EH (cell line): ENCODE results near the gene TUSC2.
"Not testable (repeated sequence)": the region's sequence is repeated elsewhere in the genome, so short reads cannot be mapped to it uniquely, and the experiment has no call there.

Experiments used
- DNase-seq: peaks from one replicate; pipeline ENCODE4 v3.0.0-alpha.2; 2015; ENCODE audit warnings: low read depth

TUSC2 gene

GRCh38 chr3:50294089-50294488 lies 33.9 kb downstream of the TUSC2 start:
- no peak for DNase-seq

DNA sequence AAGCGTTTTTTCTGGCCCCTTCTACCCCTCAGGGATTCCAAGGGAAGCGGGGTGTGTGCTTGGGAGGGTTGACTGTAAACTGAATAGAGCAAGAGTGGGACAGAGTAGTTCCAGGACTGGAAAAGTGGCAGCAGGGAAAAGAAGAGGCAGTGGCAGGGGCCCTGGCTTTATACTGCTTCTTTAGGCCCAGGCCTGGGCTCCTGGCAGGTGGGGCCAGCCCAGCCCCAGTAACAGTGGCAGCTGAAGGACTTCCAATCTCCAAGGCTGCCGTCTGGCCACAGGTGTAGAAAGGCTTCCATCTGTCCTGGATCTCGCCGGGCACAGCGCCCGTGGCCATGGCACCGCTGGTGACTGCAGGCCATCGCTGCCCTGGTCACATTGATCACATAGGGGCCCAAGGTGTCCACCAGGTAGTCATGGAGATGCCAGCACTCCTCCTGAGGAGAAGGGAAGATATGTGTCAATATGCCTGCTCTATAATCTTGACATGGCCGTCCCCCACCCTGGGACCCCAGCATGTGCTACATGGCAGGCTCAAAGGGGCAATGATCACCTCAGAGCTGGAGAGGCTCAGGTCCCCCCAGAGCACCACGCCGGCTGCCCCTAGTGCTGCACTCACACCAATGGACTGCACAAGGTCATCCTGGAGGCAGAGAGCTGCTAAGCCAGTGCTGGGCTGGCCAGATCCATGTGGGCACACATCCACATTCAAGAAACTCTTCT lies 34.8 kb downstream of the TUSC2 start:
- no peak for DNase-seq

DNA sequence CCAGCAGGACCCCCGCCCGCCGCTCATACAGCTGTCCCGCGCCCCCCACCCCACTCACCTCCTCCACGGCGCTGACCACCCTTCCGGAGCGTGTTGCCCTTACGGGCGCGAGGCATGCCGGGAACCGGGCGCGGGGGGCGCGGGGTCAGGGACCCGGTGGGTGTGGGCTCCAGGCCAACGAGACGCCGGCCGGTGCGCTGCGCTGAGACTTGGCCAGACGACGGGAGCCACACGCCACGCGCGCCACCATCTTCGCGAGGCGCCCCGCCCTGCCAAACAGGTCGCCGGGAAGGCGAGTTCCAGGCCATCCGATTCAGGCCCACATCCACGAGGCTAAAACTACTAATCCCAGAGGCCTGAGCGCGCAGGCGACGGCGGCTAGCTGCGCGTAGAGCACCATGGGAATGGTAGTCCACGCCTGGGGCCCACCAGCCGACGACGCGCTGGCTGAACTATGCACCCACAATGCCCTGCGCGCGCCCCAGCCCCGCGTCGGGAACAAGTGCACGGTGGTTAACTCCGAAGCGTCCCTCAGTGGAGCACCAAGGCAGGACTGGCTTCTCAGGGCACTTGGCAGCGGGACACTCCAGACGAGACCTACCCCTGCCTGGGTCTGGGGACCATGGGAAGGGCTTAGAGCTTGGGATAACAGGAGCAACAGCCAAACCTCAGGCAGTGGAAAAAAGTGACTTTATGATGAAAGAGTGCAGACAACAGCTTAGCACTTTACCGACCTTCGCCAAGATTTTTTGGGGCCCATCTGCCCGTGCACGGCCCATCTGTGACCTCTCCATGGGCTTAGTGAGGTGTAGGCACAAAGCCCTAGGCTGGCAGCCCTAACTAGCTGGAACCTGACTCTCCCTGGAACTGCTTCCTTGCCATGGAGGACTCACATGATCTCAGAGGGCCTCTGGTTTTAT lies 35.6 kb downstream of the TUSC2 start, which contains the start of gene IFRD2:
Gene IFRD2, minus strand, starts transcription at position 271 of the 920 bp plus-strand sequence. Its CDS starts 155 bp downstream, at position 116.
- peak; percentile 98 for DNase-seq

GRCh38 chr3:50290161-50290641 lies 37.8 kb downstream of the TUSC2 start:
- no peak for DNase-seq

GRCh38 chr3:50289130-50289529 lies 38.9 kb downstream of the TUSC2 start:
- DNase-seq: no peak

GRCh38 chr3:50288387-50289007 lies 39.5 kb downstream of the TUSC2 start:
- DNase-seq: no peak

DNA sequence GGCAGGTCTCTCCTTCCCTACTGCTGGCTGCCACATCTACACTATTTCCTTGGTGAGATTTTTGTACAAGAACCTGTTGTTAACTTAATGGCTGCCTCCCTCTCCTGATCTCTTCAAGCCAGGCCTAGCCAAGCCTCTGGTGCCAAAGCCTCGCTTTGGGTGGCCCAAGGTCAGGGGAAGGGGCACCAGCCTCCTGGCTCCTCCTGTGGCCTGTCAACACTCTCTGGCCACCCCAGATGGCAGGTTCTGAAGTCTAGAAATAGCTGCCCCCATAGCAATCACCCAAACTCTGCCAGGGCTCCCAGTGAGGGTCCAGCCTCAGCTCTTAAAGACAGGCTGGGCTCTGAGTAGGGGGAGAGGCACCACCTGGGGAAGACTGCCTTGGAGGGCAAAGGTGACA lies 40.8 kb downstream of the TUSC2 start:
- no peak for DNase-seq

- no peak for DNase-seq
Observed at GRCh38 chr3:50286322-50287227, 41.4 kb downstream of the TUSC2 start.

GRCh38 chr3:50284121-50284520 lies 43.9 kb downstream of the TUSC2 start:
- not testable (repeated sequence) for DNase-seq

DNA sequence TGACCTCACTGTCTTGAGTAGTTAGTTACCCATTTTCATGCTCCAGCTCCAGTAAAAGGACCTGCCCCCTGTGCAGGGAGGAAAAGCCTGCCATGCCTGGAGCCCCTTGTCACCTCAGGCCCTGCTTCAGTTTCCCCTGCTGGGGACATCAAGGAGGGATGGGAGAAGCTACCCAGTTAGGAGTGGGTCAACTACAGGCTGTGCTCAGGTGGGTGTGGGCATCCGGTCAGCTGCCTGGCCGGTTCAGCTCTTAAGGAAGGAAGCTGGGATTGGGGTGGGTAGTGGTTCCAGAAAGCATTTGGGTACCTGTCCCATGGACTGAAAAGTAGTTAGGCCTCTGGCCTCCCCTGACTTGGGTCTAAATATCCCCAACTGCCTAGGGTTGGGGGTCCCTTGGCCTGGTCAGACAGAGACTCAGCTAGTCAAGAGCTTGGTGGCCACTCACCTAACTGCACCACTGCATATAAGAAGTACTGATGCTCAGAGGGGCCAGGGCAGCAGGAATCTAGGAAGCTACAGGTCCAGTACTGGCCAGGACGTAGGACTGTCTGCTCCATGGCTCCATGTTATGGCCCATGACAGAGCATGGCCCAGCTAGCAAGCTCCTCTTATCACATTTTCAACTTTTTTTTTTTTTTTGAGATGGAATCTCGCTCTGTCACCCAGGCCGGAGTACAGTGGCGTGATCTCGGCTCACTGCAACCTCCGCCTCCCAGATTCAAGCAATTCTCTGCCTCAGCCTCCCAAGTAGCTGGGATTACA lies 48.6 kb downstream of the TUSC2 start:
- no peak for DNase-seq

DNA sequence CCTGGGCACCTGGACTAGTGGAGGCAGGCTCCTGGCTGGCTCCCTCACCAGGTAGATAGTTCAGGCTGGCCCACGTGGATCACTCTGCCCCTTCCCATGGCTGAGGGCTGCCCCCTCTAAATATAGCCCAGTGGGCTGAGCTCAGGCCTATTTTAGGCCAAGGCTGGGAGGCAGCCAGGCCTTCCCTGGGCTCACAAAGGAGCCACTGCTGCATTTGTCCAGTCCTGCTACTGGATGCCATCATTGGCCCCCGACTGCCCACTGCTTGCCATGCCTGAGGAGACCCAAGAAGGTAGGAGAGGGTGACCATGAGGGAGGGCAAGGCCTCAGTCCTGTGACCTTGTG lies 49.2 kb downstream of the TUSC2 start, which contains the start of gene LSMEM2:
Gene LSMEM2, plus strand, starts transcription at position 208 of the 345 bp plus-strand sequence. Its CDS starts 27 bp downstream, at position 235.
- DNase-seq: no peak

DNA sequence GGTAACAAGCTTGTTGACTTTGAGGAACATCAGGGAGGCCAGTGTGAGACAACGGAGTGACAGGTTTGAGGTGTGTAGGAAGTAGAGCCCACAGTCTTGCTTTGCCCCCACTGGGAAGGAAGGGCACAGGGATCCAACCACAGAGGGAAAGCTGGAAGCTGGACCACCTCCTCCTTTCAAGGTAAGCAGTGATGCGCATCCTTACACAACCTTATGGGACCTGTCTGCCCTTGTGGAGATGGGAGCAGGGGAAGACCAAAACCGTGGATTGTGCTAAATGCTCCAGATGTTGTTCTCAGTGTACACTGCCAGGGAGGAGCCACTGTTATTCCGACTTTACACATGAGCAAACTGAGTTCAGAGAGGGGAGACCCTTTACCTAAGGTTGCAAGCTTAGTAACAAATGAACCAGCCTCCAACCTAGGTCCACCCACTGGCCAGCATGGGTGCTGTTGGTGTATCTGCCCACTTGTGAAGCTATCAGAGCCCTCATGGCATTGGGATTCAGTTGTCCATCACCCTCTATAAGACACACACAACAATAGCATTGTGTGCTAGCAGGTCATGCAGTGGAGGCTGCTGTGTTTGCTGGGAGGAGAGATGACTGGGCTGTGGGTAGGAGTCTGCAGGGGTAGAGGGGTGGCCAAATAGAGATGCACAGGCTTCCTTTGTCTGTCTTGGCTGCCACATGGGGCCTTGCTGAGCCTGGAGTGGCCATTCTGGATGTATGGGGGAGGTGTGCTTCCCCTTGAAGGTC lies 49.7 kb downstream of the TUSC2 start:
- DNase-seq: no peak

GRCh38 chr3:50276762-50277101 lies 51.3 kb downstream of the TUSC2 start:
- DNase-seq: no peak

DNA sequence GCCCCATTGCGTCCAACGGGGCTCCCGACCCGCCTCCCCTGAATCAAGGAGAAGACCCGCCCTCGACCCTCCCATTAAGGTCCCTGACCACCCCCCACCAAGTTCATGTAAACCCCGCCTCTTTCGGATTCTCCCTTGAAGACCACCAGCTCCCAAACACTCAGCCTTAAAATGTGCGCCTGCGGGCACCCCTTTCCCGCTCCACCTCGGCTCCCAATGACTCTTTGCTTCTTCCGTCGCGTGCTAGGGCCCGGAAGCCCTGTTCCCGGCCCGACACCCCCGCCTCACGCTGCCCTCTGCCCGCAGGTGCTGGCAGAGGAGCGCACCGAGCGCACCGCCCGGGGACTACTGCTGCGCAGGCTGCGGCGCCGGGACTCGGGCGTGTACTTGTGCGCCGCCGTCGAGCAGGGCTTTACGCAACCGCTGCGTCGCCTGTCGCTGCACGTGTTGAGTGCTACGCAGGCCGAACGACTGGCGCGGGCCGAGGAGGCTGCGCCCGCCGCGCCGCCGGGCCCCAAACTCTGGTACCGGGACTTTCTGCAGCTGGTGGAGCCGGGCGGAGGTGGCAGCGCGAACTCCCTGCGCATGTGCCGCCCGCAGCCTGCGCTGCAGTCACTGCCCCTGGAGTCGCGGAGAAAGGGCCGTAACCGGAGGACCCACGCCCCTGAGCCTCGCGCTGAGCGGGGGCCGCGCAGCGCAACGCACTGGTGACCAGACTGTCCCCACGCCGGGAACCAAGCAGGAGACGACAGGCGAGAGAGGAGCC lies 51.8 kb downstream of the TUSC2 start:
- no peak for DNase-seq

GRCh38 chr3:50275141-50275995 lies 52.7 kb downstream of the TUSC2 start:
- DNase-seq: no peak
